MM.1S (cell line): ENCODE results near the gene TMEM9.

Source experiments
- EZH2 ChIP-seq: fragments of 300-600 bp; sonication (generic); optimal IDR thresholded peaks from 2 replicates; pipeline ENCODE3; 2017; ENCODE audit warnings: low read depth, mild to moderate bottlenecking, antibody characterized with exemption, low read length, mixed read lengths
- EZH2phosphoT487 ChIP-seq: fragments of 300-600 bp; sonication (generic); IDR thresholded peaks from 2 replicates; pipeline ENCODE4 v1.6.1; 2018; ENCODE audit warnings: antibody characterized with exemption, low read length
- TF ChIP-seq, protein P1 (sequence below): fragments of 300-600 bp; sonication (generic); IDR thresholded peaks from 2 replicates; pipeline ENCODE4 v1.5.1; 2016; ENCODE audit warnings: antibody characterized with exemption, low read length, mixed read lengths

DNA sequence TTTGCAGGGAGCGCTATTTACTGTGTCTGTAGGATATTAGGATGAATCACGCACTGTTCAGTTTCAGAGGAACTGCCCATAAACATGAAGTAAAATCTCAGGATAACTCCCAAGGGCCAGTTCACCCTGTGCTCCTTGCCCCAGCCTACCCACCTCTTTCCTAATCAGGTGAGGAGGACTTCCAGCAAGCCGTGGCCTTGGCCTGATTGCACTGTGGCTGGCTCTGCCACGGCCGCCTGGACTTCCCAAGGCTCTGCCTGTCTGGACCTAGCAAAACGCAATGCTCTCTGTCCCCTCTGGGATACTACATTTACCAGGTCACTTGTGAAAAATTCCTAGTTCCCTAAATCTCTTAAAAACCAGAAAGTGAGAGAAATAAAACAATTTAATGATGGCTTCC is 19.9 kb downstream of the TMEM9 start:
- TF ChIP-seq, protein P1, sequence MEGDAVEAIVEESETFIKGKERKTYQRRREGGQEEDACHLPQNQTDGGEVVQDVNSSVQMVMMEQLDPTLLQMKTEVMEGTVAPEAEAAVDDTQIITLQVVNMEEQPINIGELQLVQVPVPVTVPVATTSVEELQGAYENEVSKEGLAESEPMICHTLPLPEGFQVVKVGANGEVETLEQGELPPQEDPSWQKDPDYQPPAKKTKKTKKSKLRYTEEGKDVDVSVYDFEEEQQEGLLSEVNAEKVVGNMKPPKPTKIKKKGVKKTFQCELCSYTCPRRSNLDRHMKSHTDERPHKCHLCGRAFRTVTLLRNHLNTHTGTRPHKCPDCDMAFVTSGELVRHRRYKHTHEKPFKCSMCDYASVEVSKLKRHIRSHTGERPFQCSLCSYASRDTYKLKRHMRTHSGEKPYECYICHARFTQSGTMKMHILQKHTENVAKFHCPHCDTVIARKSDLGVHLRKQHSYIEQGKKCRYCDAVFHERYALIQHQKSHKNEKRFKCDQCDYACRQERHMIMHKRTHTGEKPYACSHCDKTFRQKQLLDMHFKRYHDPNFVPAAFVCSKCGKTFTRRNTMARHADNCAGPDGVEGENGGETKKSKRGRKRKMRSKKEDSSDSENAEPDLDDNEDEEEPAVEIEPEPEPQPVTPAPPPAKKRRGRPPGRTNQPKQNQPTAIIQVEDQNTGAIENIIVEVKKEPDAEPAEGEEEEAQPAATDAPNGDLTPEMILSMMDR, result no peak
- TF ChIP-seq EZH2 (no peak), EZH2phosphoT487 (no peak)
